IPS-NIHi7 (cell line): Measurements from ENCODE around the gene SLC22A23.

Experiments used
- DNase-seq: peaks from one replicate; pipeline ENCODE4 v3.0.0; 2012; ENCODE audit warnings: mixed read lengths; ENCODE audit errors: extremely low spot score

The SLC22A23 gene

DNA sequence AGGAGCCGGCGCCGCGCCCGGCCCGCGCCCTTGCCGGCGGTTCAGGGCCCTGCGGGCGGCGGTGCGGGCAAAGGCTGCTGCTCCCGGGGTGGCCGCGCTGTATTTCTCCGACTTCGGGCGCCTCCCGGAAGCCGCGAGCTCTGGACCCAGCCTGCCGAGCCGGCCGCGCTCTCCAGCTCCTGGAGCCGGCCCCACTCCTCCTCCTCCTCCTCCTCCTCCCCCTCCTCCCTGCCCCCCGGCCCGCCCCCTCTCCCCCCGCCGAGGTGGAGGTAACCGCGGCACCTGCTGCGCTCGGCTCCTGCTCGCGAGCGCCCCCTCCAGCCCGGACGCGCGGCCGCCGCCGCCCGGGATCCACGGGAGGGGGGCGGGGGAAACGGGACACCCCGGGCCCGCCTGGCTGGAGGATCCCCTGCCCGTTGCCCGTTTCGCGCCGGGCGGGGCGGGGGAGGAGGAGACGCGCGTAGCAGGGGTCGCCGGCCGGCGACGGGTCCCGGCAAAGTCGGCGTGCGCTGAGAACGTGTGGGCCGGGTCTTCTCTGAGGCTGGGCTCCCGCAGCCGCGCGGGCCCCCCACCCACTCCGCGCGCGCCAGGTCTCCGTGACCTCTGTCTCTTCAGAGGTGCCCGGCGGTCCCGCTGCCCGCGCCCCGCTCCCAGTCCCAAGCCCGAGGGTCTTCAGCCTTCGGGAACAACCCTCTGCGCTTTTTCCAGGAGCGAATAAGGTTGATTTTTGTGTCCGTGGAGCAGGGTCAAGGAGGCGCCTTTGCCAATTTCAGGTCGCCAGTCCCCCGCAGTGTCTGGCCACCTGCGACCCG lies at the start of gene SLC22A23:
Gene SLC22A23 (minus strand): TSS at position 153 of the 812 bp plus-strand sequence. CDS start 491 bp downstream, outside the sequence.
- DNase-seq, result peak; percentile 93

- no peak for DNase-seq
These were observed 49.4 kb upstream of the SLC22A23 start for GRCh38 chr6:3506200-3506599.

GRCh38 chr6:3504938-3505805 lies 48.3 kb upstream of the SLC22A23 start:
- no peak for DNase-seq

DNA sequence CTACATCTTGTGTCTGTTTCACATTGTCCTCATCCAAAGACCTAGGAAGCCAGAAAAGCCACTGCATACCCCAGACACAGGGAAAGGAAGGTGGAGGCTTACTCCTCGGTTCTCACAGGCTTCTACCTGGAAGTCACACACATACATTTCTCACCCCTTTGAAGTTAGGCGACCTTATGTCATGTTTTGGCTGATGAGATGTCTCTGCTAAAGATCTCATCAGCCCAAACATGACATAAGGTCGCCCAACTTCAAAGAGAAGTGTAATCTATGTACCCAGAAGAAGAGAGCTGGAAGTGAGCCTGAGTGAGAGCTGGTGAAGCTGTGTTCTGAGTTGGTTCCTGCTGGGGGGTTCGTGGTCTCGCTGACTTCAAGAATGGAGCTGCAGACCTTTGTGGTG lies 47.5 kb upstream of the SLC22A23 start:
- DNase-seq, result no peak

- no peak for DNase-seq
These were observed 45.1 kb upstream of the SLC22A23 start for GRCh38 chr6:3501826-3502500.

GRCh38 chr6:3500262-3501014 lies 43.6 kb upstream of the SLC22A23 start:
- no peak for DNase-seq

DNA sequence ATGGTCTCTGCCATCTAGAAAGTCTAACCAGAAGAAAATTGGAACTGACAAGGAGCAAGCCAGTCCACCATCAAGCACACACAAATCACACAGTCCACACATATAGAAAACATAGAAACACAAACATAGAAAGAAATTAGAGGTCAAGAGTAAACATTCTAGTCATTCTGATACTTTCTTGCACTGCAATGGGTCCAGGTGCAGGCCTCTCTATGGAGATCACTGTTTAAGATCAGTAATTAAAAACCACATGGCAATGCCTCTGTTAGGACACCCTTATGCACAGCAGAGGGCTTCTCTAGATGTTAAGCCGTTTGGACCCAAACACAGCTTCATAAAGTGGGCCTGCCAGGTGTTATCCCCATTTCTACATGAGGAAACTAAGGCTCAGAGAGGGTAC lies 42.8 kb upstream of the SLC22A23 start:
- no peak for DNase-seq

DNA sequence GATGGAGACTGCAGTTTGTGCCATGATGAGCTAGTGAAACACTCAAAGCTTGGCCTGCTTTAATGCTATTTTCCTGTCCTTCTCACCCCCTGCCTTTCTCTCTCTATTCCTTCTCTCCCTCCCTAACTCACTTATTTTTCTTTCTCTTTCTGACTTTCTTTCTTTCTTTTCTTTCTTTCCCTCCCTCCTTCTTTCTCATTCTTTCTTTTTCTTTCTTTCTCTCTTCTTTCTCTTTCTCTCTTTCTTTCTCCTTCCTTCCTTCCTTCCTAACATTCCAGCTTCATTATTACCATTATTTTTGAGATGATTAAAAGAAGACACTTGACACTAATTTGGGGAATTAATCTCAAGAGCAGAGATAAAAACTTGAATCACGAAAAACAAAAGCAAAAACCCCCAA lies 39.5 kb upstream of the SLC22A23 start:
- no peak for DNase-seq

DNA sequence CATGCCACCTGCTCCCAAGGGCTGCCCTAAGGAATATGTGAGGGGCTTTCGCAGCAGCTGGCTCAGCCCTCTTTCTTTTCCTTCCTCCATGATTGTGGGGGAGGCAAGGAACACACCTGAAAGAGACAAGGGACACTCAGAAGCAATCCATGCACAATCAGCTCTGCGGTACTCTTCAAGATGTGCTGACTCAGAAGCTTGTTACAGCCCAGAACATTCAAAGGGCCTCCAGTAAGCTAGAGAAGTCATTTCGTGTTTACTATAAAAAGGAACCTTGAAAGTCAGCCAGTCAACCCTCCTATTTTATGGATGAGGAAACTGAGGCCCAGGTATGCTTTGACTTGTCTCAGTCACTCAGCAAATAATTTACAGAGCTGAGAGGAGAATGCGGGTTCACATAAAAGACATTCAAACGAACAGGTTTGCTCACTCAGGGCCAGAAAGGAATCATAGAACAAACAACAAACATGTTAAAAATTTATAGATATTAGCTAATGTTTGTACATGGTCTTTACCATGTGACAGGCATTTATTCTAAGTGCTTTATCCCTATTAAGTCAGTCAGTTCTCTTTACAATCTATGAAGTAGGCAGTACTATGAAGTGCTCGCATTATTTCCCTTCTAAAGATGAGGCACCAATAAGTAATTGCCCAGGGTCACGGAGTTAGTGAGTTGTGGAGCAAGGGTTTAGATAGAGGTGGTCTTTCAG lies 37.7 kb upstream of the SLC22A23 start:
- no peak for DNase-seq

DNA sequence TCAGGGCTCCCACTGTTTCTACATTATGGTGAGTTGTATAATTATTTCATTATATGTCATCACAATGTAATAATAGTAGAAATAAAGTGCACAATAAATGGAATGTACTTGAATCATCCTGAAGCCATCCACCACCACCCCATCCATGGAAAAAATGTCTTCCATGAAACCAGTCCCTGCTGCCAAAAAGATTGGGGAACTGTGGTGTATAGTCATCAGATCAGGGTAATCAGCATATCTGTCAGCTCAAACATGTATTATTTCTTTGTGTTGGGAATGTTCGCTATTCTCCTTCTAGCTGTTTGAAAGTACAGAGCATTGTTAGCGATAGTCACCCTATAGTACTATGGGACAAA lies 33.8 kb upstream of the SLC22A23 start:
- DNase-seq, result no peak

GRCh38 chr6:3489961-3490624 lies 33.2 kb upstream of the SLC22A23 start:
- DNase-seq, result no peak

- no peak for DNase-seq
These were observed 32.3 kb upstream of the SLC22A23 start for GRCh38 chr6:3489027-3489757.

DNA sequence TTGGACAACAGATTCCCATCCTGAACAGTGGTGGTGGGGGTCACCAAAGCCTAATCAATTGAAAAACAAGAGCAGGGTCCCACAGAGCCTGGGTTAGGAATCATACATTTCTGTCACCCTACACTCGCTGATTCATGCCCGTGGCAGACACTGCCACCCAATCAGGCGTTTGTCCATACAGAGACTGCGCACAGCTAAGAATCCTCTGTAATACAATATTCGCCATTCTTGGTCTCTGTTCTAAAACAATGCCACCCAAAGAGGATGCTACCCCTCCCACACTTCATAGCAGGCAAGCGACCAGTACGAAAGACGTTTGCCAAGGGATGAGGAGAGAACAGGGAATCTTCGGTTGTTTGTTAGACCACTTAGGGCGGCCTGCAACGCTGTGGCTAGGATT lies 28.1 kb upstream of the SLC22A23 start:
- DNase-seq, result no peak

DNA sequence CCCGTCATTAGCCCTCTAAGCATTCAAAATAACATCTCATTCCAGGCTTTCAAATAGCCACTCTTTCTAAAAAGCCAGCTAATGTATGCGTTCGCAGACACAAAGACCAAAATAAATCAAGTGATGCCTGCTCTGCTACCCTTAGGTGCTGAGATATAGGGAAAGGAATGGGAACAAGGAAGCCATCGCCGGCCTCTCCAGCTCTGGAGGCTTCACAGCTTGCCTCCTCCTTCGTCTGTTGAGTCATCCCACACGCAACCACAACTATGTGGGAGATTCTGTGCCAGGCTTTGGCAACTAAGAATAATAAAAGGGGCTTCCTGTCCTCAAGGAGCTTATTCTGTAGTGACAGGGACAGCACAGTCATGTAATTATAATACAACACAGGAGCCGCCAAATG lies 27.3 kb upstream of the SLC22A23 start:
- no peak for DNase-seq

- DNase-seq, result no peak
These were observed 26.8 kb upstream of the SLC22A23 start for GRCh38 chr6:3483675-3484074.

DNA sequence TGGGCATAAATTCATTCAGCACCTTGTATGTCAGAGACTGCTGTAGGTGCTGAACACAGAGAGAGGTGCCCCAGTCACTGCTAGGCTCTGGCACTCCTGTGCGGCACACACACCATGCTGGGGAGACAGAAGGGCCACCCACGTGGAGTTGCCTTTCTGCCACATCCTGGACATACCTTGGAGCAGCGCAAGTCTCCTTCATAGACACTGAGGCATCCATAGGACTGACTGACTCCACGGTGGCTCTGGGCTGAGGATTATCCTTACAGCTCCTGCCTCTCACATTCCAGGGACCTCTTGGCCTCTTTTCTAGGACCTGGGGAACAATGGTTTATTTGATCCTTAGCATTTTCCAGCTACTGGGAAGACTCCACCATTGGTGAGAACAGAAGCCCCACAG lies 26.0 kb upstream of the SLC22A23 start:
- DNase-seq, result no peak

- no peak for DNase-seq
These were observed 24.8 kb upstream of the SLC22A23 start for GRCh38 chr6:3481640-3482039.

DNA sequence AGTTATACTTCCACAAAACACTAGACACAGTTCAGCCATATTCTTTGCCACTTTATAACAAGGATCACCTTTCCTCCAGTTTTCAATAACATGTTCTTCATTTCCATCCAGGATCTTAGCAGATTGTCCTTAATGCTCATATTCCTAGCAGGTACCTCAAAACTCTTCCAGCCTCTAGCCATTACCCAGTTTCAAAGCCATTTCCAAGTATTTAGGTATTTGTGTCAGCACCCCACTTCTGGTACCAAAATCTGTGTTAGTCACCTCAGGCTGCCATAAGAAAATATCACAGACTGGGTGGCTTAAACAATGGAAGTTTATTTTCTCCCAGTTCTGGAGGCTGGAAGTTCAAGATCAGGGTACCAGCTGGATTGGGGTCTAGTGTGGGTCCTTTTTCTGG lies 23.2 kb upstream of the SLC22A23 start:
- no peak for DNase-seq

DNA sequence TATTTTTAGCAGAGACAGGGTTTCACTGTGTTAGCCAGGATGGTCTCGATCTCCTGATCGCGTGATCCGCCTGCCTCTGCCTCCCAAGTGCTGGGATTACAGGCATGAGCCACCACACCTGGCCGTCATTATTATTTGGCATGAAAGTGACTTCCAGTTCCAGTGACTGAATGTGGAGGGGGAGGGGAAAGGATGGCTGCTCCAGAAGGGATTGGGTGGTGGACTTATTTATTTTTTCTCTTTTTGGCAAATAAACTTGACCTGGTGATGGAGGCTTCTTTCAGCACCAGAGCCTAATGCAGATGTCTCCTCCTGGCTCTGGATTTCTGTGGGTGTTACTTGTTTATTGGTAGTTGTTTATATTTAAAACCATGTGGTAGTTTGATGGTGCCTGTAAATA lies 16.9 kb upstream of the SLC22A23 start:
- DNase-seq, result no peak

- no peak for DNase-seq
These were observed 14.9 kb upstream of the SLC22A23 start for GRCh38 chr6:3471711-3472110.
